Non-pigmented ciliary epithelial cell (primary cell): ENCODE measurements around the gene CRMP1.

Experiments
- DNase-seq: peaks from one replicate; pipeline ENCODE4 v3.0.0-alpha.2; 2010; ENCODE audit warnings: low read depth

The CRMP1 gene

GRCh38 chr4:5795580-5795979, 97.3 kb downstream of the CRMP1 start:
- no peak for DNase-seq

GRCh38 chr4:5793514-5793913, 99.4 kb downstream of the CRMP1 start:
- no peak for DNase-seq

GRCh38 chr4:5791654-5792053, 101.2 kb downstream of the CRMP1 start:
- no peak for DNase-seq

- no peak for DNase-seq
Observed at GRCh38 chr4:5790546-5790857, 102.4 kb downstream of the CRMP1 start.

GRCh38 chr4:5789141-5789540, 103.7 kb downstream of the CRMP1 start:
- no peak for DNase-seq

GRCh38 chr4:5788144-5788543, 104.7 kb downstream of the CRMP1 start:
- DNase-seq = no peak

- no peak for DNase-seq
Observed at GRCh38 chr4:5787311-5787710, 105.6 kb downstream of the CRMP1 start.

GRCh38 chr4:5785806-5786680, 106.8 kb downstream of the CRMP1 start:
- peak; percentile 63 for DNase-seq

GRCh38 chr4:5784960-5785611, 107.8 kb downstream of the CRMP1 start:
- DNase-seq = no peak

GRCh38 chr4:5784021-5784420, 108.9 kb downstream of the CRMP1 start:
- DNase-seq = no peak

GRCh38 chr4:5783486-5783885, 109.4 kb downstream of the CRMP1 start:
- no peak for DNase-seq

GRCh38 chr4:5782829-5783476, 109.9 kb downstream of the CRMP1 start:
- DNase-seq = no peak

GRCh38 chr4:5781691-5782090, 111.2 kb downstream of the CRMP1 start:
- DNase-seq = no peak

GRCh38 chr4:5780831-5781480, 111.9 kb downstream of the CRMP1 start:
- peak; percentile 43 for DNase-seq

- DNase-seq = no peak
Observed at GRCh38 chr4:5776510-5776909, 116.4 kb downstream of the CRMP1 start.

GRCh38 chr4:5774416-5775036, 118.4 kb downstream of the CRMP1 start:
- no peak for DNase-seq

- no peak for DNase-seq
Observed at GRCh38 chr4:5773271-5773555, 119.7 kb downstream of the CRMP1 start.

GRCh38 chr4:5772528-5773270, 120.2 kb downstream of the CRMP1 start:
- no peak for DNase-seq
